Ectodermal cell (in vitro differentiated cells): Measurements from ENCODE around the gene MED26.

Experiments
- H3K27ac ChIP-seq: 2 replicates; pipeline ENCODE4 v1.7.0; 2013; ENCODE audit warnings: mild to moderate bottlenecking, low read depth, low read length; ENCODE audit not compliant: insufficient read depth, poor library complexity, severe bottlenecking
- H3K27me3 ChIP-seq: 2 replicates; pipeline ENCODE4 v1.7.0; 2013; ENCODE audit warnings: mild to moderate bottlenecking, low read length; ENCODE audit not compliant: insufficient read depth, control insufficient read depth, poor library complexity, severe bottlenecking
- H3K36me3 ChIP-seq: one replicate; pipeline ENCODE4 v1.7.0; 2013; ENCODE audit warnings: low read length; ENCODE audit not compliant: control insufficient read depth, insufficient read depth
- H3K4me1 ChIP-seq: one replicate; pipeline ENCODE4 v1.7.0; 2013; ENCODE audit warnings: low read length; ENCODE audit not compliant: control insufficient read depth, insufficient read depth
- H3K4me3 ChIP-seq: 2 replicates; pipeline ENCODE4 v1.7.0; 2013; ENCODE audit warnings: low read depth, low read length, control low read depth; ENCODE audit not compliant: insufficient read depth
- H3K9me3 ChIP-seq: 2 replicates; pipeline ENCODE4 v1.7.0; 2013; ENCODE audit warnings: mild to moderate bottlenecking, low read length, moderate library complexity; ENCODE audit not compliant: control insufficient read depth
- WGBS, 2 experiments: methylation state at CpG; one replicate each; pipeline ENCODE4 v1.1.7; 2013; ENCODE audit warnings: missing lambda C conversion rate in 2 of 2; 5-methylcytosine and 5-hydroxymethylcytosine counted together

Gene MED26

DNA sequence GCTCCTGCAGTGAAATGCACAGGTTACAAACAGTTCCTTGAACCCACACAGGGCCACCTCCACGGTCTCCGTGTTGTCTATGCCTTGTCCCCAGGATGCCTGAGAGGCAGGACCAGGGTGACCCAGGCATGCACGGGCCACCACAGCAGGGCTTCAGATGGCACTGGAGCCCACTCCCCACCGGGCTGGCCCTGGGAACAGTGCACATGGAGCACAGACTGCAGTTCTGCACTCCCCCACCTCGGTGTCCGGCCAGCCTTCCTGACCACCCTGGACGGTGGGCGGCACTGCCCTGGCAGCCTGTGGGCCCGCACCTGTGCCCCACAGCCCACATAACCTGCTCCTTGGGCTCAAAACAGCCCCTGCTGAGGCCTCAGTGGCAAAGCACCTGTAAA, 41.5 kb downstream of the MED26 start:
- WGBS, 2 experiments, result 95 to 96% methylated on average over 9 of the region's 9 CpGs
- no peaks in the 10 kb centered on the region for H3K9me3 ChIP-seq
- no peak overlapping the region for H3K4me3 ChIP-seq
- no peaks in the 10 kb centered on the region for H3K36me3 ChIP-seq
- no peaks in the 10 kb centered on the region for H3K27me3 ChIP-seq
- H3K27ac ChIP-seq, result no peak overlapping the region
- H3K4me1 ChIP-seq, result peaks cover 35% of the 10 kb centered on the region

DNA sequence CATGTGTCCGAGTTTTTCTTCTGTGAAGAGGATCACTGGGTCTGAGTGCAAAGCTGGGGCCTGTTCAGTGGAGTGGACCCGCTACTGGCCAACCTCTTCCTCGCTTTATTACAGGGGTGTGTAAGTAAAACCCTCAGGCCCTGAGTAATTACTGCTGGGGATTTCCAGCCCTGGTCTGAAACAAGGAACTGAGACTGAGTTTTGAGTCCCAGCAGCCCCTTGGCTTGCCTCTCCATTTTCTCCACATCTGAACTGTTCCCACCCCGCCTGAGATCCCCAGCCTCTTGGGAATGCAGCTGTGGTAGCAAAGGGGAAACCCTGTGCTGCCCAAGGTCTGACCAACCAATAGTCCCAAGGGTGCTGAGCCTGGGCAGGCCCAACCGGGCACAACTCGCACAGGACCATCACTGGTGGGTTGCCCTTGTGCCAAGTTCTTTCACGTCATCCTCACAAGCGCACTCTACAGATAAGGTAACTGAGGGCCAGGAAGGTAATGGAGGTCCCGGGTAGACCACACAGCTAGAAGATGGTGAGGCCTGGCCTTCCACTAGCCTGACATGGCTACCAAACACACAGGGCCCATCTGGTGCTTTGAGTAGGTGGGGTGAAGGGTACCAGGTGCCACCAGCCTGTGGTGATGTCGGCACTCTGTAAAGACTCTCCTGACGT, 42.1 kb downstream of the MED26 start:
- Histone ChIP-seq H3K36me3 (no peaks in the 10 kb centered on the region), H3K9me3 (no peaks in the 10 kb centered on the region), H3K4me1 (peaks cover 35% of the 10 kb centered on the region), H3K4me3 (no peak overlapping the region), H3K27me3 (no peaks in the 10 kb centered on the region), H3K27ac (peak overlapping the region; percentile 6)
- 94 to 96% methylated on average over 11 of the region's 11 CpGs for WGBS, 2 experiments

DNA sequence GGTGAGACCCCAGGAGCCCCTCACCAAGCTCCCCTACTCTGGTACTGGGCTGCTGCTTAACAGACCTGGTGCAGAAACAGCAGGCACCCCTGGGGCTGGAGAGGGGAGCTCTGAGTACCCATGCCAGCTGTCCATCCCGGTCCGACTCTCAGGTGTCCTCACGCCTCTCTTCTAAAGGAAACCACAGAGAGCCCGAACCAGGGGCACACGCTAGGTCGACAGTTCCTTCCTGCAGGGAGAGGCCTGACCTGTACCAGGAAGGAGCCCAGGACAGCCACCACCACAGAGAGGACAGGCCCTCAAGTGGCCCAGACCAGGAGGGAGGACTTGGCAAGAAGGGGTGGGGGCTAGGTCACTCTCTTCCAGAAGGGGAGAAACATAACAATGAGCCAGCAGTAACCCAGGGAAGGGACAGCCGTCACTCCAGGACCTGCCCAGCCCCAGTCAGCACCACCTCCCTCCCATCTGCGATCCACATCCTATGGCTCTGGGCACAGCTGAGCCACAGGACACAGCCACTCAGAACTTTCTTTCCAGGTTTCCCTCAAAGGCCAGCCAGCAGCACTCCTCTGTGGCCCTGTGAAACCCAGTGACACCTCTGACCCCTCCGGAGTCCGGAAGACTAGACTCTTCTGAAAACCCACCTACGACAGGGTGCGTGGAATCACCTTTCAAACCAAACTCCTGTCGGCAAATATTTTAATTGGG, 42.8 kb downstream of the MED26 start:
- H3K27me3 ChIP-seq, result no peaks in the 10 kb centered on the region
- H3K36me3 ChIP-seq, result no peaks in the 10 kb centered on the region
- H3K4me1 ChIP-seq, result peaks cover 35% of the 10 kb centered on the region
- H3K4me3 ChIP-seq, result no peak overlapping the region
- no peaks in the 10 kb centered on the region for H3K9me3 ChIP-seq
- H3K27ac ChIP-seq, result peak overlapping the region; percentile 77
- WGBS, 2 experiments, result 82 to 85% methylated on average over 13 of the region's 13 CpGs

DNA sequence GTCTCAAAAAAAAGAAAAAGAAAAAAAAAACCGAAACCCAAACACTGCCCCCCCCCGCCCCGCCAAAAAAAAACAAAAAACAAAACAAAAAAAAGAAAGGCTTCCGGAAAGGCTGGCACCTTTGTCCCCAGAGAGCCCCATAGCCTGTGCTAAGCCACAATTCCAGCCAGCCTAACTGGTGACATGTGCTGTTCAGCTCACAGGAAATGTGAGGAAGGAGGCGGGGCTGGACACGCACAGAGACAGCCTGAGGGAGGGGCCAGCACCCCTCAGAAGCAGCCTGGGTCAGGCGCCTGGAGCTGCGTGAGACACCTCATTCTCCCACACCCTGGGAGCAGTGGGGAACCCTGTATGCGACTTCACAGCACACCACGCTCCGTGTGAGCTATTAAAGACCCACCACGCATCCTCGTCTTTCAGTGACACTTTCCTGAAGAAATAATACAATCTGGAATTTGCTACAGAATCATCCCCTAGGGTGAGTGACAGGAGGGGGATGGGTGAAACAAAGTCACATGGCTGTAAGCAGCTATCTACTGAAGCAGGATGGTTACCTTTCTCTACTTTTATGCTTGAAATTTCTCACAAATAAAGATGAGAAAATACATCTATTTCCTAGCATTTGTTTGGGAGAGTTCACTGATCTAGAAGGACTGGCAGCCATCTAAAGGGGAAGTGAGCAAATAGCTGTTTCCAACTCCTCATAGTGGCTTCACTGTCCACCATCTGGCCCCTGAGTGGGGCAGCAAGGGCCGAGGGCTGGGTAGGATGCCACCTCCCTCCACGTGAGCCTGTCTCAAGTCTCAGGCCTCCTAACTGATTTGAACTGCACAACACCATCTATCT, 43.5 kb downstream of the MED26 start:
- Histone ChIP-seq H3K9me3 (no peaks in the 10 kb centered on the region), H3K27ac (peak overlapping the region; percentile 77), H3K4me3 (no peak overlapping the region), H3K27me3 (no peaks in the 10 kb centered on the region), H3K4me1 (peaks cover 35% of the 10 kb centered on the region), H3K36me3 (no peaks in the 10 kb centered on the region)
- 17 to 22% methylated on average over 12 to 14 of the region's 15 CpGs for WGBS, 2 experiments

DNA sequence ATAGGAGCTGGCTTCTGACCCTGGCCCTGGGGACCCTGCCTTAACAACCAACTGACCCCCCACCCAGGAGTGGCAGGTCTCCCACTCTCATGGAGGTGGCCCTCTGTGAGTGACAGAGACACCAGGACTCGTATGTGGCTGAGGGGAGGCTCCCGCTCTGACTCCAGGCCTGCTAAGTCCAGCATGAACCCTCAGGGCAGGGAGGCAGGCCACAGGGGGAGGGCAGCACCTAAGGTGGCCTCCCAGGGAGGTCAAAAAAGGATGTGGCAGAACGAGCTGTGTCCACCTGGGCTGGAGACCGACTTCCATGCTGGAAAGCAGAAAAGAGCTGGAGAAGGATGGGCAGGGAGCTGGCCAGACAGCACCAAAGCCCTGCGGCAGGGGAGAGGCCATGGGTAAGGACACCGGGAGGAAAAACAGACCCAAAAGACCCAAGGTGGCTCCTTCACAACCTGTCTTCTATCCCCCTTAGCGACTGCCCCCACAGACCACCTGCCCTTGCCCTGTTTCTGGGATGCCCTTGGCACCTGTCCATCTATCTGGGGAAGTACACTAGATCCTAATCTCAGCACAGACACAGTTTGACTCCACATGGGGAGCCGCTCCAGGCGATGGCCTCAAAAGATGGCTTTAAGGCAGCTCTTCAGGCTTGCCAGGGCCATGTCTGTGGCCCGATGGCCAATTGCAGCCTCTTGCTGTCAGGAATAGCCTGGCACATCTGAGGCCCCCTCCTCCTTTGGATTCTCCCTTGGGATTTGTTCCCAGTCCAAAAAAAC, 45.3 kb downstream of the MED26 start:
- Histone ChIP-seq H3K4me3 (no peak overlapping the region), H3K4me1 (peaks cover 22% of the 10 kb centered on the region), H3K27ac (no peak overlapping the region), H3K9me3 (no peaks in the 10 kb centered on the region), H3K27me3 (no peaks in the 10 kb centered on the region), H3K36me3 (no peaks in the 10 kb centered on the region)
- 93% methylated on average over 10 of the region's 10 CpGs for WGBS, 2 experiments

DNA sequence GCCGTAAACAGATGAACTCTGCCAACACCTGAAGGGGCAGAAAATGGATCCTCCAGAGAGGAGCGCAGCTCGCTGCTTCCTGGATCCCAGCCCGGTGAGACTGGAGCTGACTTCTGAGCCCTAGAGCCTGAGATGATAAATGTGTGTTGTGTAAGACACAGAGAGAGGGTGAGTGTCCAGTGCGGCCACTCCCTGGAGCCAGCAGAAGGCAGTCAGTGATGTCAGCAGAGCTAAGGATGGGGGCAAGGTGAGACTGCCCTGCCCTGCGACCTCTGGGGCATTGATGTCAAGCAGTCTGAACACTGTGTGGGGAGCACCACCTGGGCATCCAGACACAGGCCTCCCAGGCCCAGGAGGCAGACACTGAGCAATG, 46.0 kb downstream of the MED26 start:
- Histone ChIP-seq H3K9me3 (no peaks in the 10 kb centered on the region), H3K4me1 (peaks cover 21% of the 10 kb centered on the region), H3K27me3 (no peaks in the 10 kb centered on the region), H3K36me3 (no peaks in the 10 kb centered on the region), H3K27ac (no peak overlapping the region), H3K4me3 (no peak overlapping the region)
- 96 to 97% methylated on average over 6 of the region's 6 CpGs for WGBS, 2 experiments

DNA sequence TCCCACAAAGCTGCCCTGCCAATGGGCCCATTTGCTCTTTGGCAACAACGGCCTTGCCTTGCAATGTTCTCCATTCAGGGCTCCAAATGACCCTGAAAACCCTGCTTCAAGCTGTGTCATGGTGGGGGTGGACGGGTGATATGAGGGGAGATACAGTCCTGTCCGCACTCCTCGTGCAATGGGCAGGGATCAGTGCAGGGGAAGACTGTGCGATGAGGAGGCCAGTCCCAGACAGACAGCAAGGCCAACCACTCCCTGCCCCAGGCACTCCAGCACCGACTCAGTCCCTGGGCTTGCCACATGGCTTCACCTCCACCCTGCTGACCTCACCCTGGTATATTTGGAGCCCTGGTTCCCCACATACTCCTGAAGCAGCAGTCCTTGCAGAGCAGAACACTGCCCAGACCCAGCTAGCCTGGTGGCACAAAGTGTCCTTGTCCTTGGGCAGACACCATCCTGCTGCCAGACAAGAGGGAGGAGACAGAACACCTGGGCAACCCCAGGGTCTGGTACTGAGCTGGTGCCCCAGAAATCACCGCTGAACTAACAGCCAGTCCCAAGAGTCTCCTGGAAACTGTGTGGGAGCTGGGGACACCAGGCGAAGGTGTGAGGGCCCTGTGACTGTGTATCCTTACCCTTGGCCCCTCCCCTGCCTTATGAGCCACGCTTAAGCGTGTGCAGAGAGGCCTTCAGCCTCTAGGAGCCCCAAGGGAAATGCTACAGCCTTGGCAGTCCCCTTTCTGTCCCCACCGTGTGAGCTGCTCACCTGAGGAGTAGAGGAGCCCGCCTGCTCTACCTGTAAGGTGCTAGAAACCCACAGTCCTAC, 46.6 kb downstream of the MED26 start:
- Histone ChIP-seq H3K27ac (no peak overlapping the region), H3K9me3 (no peaks in the 10 kb centered on the region)
- WGBS, 2 experiments, result 89 to 93% methylated on average over 12 of the region's 12 CpGs

DNA sequence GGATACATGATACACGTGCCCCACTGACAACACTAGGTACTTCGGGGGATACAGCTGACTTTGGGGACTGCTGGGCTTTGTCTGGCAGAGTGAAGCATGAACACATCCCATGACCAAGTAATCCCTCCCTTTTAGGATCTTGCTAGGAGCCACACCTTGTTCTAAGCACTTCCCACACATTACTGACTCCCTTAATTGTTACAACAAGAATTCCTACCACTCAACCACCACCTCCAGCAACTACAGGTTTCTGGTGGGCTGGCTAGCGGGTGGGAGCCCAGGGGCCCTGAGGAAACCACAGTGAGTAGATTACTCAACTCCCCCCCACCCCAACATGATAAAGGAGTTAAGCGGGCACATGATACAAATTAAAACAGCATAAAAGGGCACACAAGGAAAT, 48.6 kb downstream of the MED26 start:
- 95 to 96% methylated on average over 4 of the region's 4 CpGs for WGBS, 2 experiments
- Histone ChIP-seq H3K27ac (no peak overlapping the region), H3K9me3 (no peaks in the 10 kb centered on the region), H3K36me3 (no peaks in the 10 kb centered on the region), H3K4me3 (no peak overlapping the region), H3K27me3 (no peaks in the 10 kb centered on the region), H3K4me1 (peaks cover 7% of the 10 kb centered on the region)

More for the DNA sequence above, 46.6 kb downstream of the MED26 start:
- no peaks in the 10 kb centered on the region for H3K36me3 ChIP-seq
- H3K27me3 ChIP-seq, result no peaks in the 10 kb centered on the region
- H3K4me1 ChIP-seq, result peaks cover 21% of the 10 kb centered on the region
- H3K4me3 ChIP-seq, result no peak overlapping the region

DNA sequence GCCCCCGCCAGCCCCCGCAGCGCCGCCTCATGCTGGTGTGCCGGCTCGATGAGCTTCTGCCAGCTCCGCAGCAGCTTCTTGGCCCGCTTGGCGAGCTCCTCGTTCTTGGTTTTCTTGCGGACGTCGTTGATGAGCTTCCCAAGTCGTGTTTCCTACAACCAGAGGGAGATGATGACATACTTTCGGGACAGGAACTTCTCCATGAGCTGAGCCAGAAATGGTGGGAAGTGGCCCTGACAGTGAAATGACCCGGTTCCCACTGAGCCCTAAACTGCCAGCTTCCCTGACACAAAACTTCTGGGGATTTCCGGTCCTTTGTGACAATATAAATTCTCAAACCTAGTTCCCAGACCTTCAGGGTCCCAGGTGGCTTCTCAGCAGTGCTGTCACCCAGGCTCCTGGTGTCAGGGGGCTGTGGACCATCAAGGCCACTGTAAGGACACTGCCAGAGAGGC, 50.4 kb downstream of the MED26 start:
- no peaks in the 10 kb centered on the region for H3K27me3 ChIP-seq
- no peak overlapping the region for H3K4me3 ChIP-seq
- H3K4me1 ChIP-seq, result no peaks in the 10 kb centered on the region
- H3K9me3 ChIP-seq, result no peaks in the 10 kb centered on the region
- H3K36me3 ChIP-seq, result no peaks in the 10 kb centered on the region
- WGBS, 2 experiments, result 96 to 97% methylated on average over 17 of the region's 17 CpGs
- H3K27ac ChIP-seq, result no peak overlapping the region
